ENCODE results near the gene OPCML. TPM values are rescaled to one million over a fixed set of nuclear protein-coding genes. Genes with fewer than 3 reads are reported as not detected.

The OPCML gene
- total and polyA plus RNA-seq, 2 donors (not counting 1 experiment from before 2014, with no cell fraction given) = not detected

DNA sequence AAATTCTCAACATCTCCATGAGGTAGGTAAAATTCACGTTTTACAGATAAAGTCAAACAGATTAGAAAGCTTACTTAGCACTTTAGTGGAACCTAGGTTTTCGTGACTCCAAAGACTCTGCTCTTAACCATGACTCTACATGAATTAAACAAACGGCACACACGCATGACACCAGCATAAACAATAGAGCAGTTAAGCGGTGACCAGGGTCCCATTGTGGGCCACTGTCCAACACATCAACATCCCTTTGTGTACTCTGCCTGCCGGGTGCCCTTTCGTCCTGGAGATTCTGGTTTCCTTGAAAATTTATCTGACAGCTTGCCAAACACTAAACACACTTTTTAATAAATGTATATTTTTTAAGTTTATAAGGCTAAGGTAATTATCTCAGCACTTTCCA is 941.7 kb downstream of the OPCML start:
- no peak overlapping the region for H3K4me3 Mint-ChIP-seq
- H2AFZ ChIP-seq (ENCODE audit: insufficient read depth, low read depth, low read length, poor library complexity, severe bottlenecking) = no peak overlapping the region
- H3K9me3 ChIP-seq (ENCODE audit: control extremely low read depth in 1 of 3, control insufficient read depth in 2 of 3, insufficient read depth in 1 of 3, low read length in 2 of 3) = no peaks in the 10 kb centered on the region
- no peaks in the 10 kb centered on the region for H4K20me1 ChIP-seq (ENCODE audit: control insufficient read depth, insufficient read depth, low read length, poor library complexity, severe bottlenecking)
- TF ChIP-seq, protein P1, sequence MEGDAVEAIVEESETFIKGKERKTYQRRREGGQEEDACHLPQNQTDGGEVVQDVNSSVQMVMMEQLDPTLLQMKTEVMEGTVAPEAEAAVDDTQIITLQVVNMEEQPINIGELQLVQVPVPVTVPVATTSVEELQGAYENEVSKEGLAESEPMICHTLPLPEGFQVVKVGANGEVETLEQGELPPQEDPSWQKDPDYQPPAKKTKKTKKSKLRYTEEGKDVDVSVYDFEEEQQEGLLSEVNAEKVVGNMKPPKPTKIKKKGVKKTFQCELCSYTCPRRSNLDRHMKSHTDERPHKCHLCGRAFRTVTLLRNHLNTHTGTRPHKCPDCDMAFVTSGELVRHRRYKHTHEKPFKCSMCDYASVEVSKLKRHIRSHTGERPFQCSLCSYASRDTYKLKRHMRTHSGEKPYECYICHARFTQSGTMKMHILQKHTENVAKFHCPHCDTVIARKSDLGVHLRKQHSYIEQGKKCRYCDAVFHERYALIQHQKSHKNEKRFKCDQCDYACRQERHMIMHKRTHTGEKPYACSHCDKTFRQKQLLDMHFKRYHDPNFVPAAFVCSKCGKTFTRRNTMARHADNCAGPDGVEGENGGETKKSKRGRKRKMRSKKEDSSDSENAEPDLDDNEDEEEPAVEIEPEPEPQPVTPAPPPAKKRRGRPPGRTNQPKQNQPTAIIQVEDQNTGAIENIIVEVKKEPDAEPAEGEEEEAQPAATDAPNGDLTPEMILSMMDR (IDR thresholded peaks at IDR 0.05) = no peak
- no peak for TF ChIP-seq EZH2 (IDR thresholded peaks at IDR 0.05; ENCODE audit: borderline replicate concordance, insufficient read depth, low read depth, low read length, poor library complexity, severe bottlenecking)
- H3K9me3 Mint-ChIP-seq (ENCODE audit: insufficient read depth) = peaks cover 2% of the 10 kb centered on the region
- H3K9ac ChIP-seq (ENCODE audit: low read length) = no peak overlapping the region
- no peaks in the 10 kb centered on the region for H3K4me1 Mint-ChIP-seq
- 100% methylated on average over 4 of the region's 7 CpGs for WGBS (ENCODE audit: insufficient coverage)
- ChIA-PET POLR2A (no interaction called here), CTCF (no interaction called here)
- no peak overlapping the region for H3K4me2 ChIP-seq (replicated peaks; ENCODE audit: low read depth, low read length, poor library complexity, severe bottlenecking)
- intact Hi-C loops (cut with micrococcal nuclease) = no loop called here
- ATAC-seq (ENCODE audit: low read depth) = no peak
- H3K27me3 ChIP-seq (replicated peaks in 1 of 4; ENCODE audit: control extremely low read depth in 1 of 4, control insufficient read depth in 3 of 4, insufficient read depth in 4 of 4, low read length in 3 of 4) = no peaks in the 10 kb centered on the region
- H3K27ac ChIP-seq (ENCODE audit: low read length in 2 of 2) = no peak overlapping the region
- H3K4me1 ChIP-seq (ENCODE audit: control insufficient read depth in 2 of 2, insufficient read depth in 2 of 2, low read length in 2 of 2) = no peaks in the 10 kb centered on the region
- no peaks in the 10 kb centered on the region for H3K27me3 Mint-ChIP-seq
- H3K27ac Mint-ChIP-seq = no peak overlapping the region
- H3K4me3 ChIP-seq (ENCODE audit: control extremely low read depth in 1 of 5, extremely low read depth in 1 of 5, insufficient read depth in 1 of 5, low read depth in 2 of 5, low read length in 4 of 5) = no peak overlapping the region
- DNase-seq = no peak
- H3K36me3 ChIP-seq (replicated peaks in 1 of 2; ENCODE audit: control extremely low read depth in 1 of 2, control insufficient read depth in 1 of 2, extremely low read depth in 1 of 2, insufficient read depth in 2 of 2, low read length in 1 of 2) = no peaks in the 10 kb centered on the region
- H3K79me2 ChIP-seq (ENCODE audit: control insufficient read depth, insufficient read depth, low read length) = no peaks in the 10 kb centered on the region

DNA sequence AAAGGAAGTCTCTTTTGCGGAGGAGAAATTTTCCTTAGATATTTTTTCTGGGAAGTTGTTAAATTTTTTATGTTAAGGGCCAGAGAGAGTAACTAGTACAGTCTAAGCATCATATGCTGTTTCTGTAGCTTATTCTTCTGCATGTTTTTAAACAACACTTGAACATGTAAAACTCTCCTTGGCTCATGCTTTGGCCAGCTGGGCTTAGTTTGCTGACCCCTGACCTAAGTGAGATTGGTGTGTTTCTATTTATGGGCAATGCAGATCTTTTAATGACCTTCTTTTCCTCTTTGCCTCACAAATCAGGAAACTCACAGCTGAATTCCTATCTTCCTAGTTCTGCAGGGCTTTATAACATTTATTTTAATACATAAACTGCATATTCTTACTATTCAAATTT is 942.5 kb downstream of the OPCML start:
- intact Hi-C loops (cut with micrococcal nuclease) = no loop called here
- Histone ChIP-seq H3K4me3 (ENCODE audit: control extremely low read depth in 1 of 5, extremely low read depth in 1 of 5, insufficient read depth in 1 of 5, low read depth in 2 of 5, low read length in 4 of 5) (no peak overlapping the region), H4K20me1 (ENCODE audit: control insufficient read depth, insufficient read depth, low read length, poor library complexity, severe bottlenecking) (no peaks in the 10 kb centered on the region), H3K27me3 (replicated peaks in 1 of 4; ENCODE audit: control extremely low read depth in 1 of 4, control insufficient read depth in 3 of 4, insufficient read depth in 4 of 4, low read length in 3 of 4) (no peaks in the 10 kb centered on the region), H3K9ac (ENCODE audit: low read length) (no peak overlapping the region), H3K79me2 (ENCODE audit: control insufficient read depth, insufficient read depth, low read length) (no peaks in the 10 kb centered on the region), H3K9me3 (ENCODE audit: control extremely low read depth in 1 of 3, control insufficient read depth in 2 of 3, insufficient read depth in 1 of 3, low read length in 2 of 3) (no peaks in the 10 kb centered on the region), H3K4me2 (replicated peaks; ENCODE audit: low read depth, low read length, poor library complexity, severe bottlenecking) (no peak overlapping the region), H2AFZ (ENCODE audit: insufficient read depth, low read depth, low read length, poor library complexity, severe bottlenecking) (no peak overlapping the region), H3K4me1 (ENCODE audit: control insufficient read depth in 2 of 2, insufficient read depth in 2 of 2, low read length in 2 of 2) (no peaks in the 10 kb centered on the region), H3K27ac (ENCODE audit: low read length in 2 of 2) (no peak overlapping the region), H3K36me3 (replicated peaks in 1 of 2; ENCODE audit: control extremely low read depth in 1 of 2, control insufficient read depth in 1 of 2, extremely low read depth in 1 of 2, insufficient read depth in 2 of 2, low read length in 1 of 2) (no peaks in the 10 kb centered on the region)
- TF ChIP-seq EZH2 (IDR thresholded peaks at IDR 0.05; ENCODE audit: borderline replicate concordance, insufficient read depth, low read depth, low read length, poor library complexity, severe bottlenecking) = no peak
- TF ChIP-seq, protein P1 (IDR thresholded peaks at IDR 0.05) = no peak
- Mint-ChIP-seq H3K4me3 (no peak overlapping the region), H3K27me3 (no peaks in the 10 kb centered on the region), H3K4me1 (no peaks in the 10 kb centered on the region), H3K9me3 (ENCODE audit: insufficient read depth) (peaks cover 2% of the 10 kb centered on the region), H3K27ac (no peak overlapping the region)
- ChIA-PET CTCF (no interaction called here), POLR2A (no interaction called here)
- no CpG with 5 or more reads among the region's 1 CpG for WGBS (ENCODE audit: insufficient coverage)
- no peak for DNase-seq
- ATAC-seq (ENCODE audit: low read depth) = no peak
